MG63 (cell line): ENCODE results near the gene MMP1. TPM values are rescaled to one million over a fixed set of nuclear protein-coding genes. Genes with fewer than 3 reads are reported as not detected.

ENCODE experiments used
- DNase-seq: peaks from one replicate; pipeline ENCODE4 v3.0.0-alpha.2; 2020
- H3K27me3 ChIP-seq: fragments of 250-450 bp; sonication (Bioruptor Pico); 2 replicates; pipeline ENCODE4 v1.5.1; 2020; ENCODE audit warnings: mild to moderate bottlenecking, moderate library complexity
- H3K36me3 ChIP-seq: fragments of 250-450 bp; sonication (Bioruptor Pico); 2 replicates; pipeline ENCODE4 v1.5.1; 2020; ENCODE audit warnings: mild to moderate bottlenecking, moderate library complexity
- H3K4me3 ChIP-seq: fragments of 250-450 bp; sonication (Bioruptor Pico); 2 replicates; pipeline ENCODE4 v1.5.1; 2020; ENCODE audit warnings: mild to moderate bottlenecking, moderate library complexity
- H3K9me3 ChIP-seq: fragments of 250-450 bp; sonication (Bioruptor Pico); 2 replicates; pipeline ENCODE4 v1.5.1; 2020; ENCODE audit warnings: mild to moderate bottlenecking, moderate library complexity
- total RNA-seq: library from RNA; depleted of rRNA; stranded (reverse); fragments of >200 nt; shearing (Covaris generic); gene quantifications from 2 replicates; pipeline ENCODE4 v1.2.3, GENCODE V29; 2014; ENCODE audit warnings: low replicate concordance

Gene MMP1
- total RNA-seq, 1 experiment from 2014 or later: not detected

DNA sequence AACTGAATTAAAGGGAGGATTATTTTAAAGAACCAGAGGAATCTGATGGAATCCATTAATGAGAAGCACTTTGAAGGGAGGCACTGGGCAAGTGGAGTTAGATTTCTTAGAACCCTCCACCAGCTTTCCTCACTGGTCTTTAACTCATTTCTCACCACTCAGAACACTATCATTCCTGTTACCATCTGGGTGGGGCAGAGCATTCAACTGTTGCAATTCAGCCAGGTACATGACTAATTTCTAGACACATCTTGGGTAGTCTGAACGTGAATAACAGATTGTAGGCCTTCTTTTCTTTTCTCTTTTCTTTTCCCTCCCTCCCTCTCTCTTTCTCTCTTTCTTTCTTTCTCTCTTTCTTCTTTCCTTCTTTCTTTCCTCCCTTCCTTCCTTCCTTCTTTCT, 15.5 kb upstream of the MMP1 start:
- no peak overlapping the region for H3K4me3 ChIP-seq
- no peaks in the 10 kb centered on the region for H3K27me3 ChIP-seq
- no peak for DNase-seq
- peaks cover 4% of the 10 kb centered on the region; the same call in 1 of the 2 replicates for H3K9me3 ChIP-seq
- H3K36me3 ChIP-seq: no peaks in the 10 kb centered on the region

DNA sequence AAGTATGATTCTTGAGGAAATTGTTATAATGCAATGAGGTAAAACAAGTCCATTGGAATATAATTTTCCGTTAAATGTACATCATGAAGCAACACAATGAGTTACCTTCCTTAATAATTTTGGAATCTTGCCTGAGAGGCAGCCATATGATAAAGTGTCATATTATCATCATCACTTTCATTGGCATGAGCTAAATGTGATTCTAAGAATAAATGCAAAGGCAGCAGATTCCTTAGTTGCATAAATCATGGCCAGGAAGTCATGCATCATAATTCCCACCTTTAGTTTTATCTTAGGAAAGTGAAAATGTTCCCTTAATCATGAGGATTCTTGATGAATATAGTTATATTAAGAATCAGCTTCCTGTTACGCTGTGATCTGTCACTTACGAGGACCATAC, 14.2 kb upstream of the MMP1 start:
- Histone ChIP-seq H3K9me3 (peaks cover 4% of the 10 kb centered on the region; the same call in 1 of the 2 replicates), H3K4me3 (no peak overlapping the region), H3K36me3 (no peaks in the 10 kb centered on the region), H3K27me3 (no peaks in the 10 kb centered on the region)
- DNase-seq: no peak

DNA sequence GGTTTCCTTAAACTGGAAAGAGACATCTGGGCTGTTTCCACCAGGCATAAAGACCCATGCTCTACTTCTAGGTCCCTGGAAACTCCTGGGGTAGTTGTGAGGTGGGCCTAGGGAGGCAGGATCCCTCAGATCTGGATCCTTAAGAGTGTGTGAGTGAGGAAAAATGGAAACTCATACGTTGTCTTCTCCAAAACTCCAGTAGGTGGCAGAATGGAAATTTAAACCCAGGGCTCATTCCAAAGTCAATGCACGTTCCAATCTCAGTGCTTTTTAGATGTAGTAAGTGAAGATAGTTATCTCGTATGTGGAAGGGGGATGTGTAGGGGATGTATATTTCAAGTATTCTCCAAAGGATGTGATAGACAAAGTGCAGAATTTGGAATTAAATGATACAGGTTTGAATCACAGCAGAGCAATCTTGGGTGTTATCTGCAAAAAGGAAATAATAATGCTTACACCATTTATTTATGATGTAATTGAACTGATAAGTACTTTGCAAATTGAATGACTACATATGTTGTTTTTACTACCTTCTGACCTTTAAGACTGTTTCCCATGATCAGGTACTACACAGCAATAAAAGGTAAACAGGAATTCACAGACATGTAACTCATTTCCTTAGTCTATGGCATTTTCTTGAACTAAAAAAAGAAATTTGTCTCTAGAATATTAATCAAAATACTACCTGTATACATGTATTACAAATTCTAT, 13.1 kb upstream of the MMP1 start:
- Histone ChIP-seq H3K9me3 (no peaks in the 10 kb centered on the region), H3K4me3 (no peak overlapping the region), H3K27me3 (no peaks in the 10 kb centered on the region), H3K36me3 (no peaks in the 10 kb centered on the region)
- no peak for DNase-seq

DNA sequence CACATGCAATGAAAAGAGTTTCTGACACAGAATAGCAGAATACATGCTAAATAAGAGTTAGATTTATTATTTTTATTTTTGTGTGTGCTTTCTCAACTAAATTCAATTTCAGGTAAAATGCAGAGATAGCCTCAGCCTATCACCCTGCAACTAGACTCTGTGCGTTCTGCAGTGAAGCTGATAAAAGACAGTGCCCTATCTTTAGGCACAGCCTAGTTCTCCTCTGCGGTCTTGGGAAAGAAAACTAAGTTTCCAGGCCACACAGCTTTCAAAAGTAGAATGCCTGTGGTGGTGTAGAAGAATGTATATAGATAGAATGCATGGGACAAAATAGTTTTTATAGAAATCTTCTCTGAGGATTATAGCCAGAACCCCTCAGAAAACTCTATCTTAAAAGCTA, 12.0 kb upstream of the MMP1 start:
- Histone ChIP-seq H3K27me3 (no peaks in the 10 kb centered on the region), H3K36me3 (no peaks in the 10 kb centered on the region), H3K4me3 (no peak overlapping the region), H3K9me3 (no peaks in the 10 kb centered on the region)
- no peak for DNase-seq

DNA sequence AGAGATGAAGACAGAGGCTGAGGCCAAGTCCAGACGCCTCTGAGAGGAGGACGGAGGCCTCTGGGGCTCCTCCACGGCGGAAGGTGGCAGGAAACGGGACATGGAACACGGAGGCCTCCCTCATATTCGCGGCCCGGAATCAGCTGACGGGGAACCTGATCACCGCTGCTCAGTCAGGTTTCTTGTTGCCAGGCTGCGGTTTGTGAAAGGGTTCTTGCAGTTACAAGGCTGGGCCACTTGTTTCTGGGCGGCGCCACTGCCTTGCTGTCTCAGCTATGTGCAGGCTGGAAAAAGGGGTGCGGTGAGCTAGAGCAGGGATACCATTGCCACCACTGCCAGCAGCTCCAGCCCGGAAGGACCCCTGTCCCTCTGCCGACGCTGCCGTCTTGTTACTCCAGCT, 10.0 kb upstream of the MMP1 start:
- H3K4me3 ChIP-seq: no peak overlapping the region
- H3K27me3 ChIP-seq: no peaks in the 10 kb centered on the region
- DNase-seq: peak; percentile 28
- H3K9me3 ChIP-seq: no peaks in the 10 kb centered on the region
- H3K36me3 ChIP-seq: no peaks in the 10 kb centered on the region

DNA sequence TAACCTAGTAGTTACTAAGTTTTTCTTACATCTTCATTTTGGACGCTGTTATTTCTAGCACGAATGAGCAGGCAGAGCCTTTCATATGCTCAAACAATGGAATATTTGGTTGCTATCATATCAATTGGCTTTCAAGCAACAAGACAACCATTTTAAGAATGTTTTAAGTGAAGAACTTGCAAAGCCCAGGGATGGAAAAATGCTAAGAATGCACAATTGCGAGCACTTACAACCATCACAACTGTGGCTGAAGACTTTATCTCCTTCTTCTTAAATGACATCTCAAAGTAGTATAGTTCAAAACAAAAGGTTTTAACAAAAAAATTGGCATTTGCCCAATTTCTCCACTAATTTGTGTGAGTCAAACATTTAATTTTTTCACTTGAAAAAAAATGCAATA, 8.3 kb upstream of the MMP1 start:
- DNase-seq: no peak

DNA sequence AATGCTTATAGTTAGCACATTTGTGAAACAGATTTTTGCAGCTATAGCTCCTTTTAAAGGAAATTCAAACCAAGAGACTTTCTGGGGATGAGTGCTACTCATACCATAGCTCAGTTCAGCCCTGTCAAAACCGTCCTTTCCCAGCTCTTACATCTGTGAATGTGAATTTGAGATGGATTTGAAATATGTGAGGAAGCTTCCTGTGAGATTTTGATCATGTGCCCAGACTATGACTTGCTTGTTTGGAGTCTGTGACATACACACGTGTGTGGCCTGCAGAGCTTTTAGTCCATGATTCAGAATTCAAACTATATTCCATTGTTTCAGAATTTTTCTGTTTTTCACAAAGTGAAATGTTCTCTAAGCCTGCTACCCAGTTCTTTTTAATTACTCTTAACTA, 4.4 kb upstream of the MMP1 start:
- Histone ChIP-seq H3K27me3 (no peaks in the 10 kb centered on the region), H3K36me3 (no peaks in the 10 kb centered on the region), H3K4me3 (no peak overlapping the region), H3K9me3 (no peaks in the 10 kb centered on the region)
- peak; percentile 48 for DNase-seq

More for the DNA sequence above, 8.3 kb upstream of the MMP1 start:
- Histone ChIP-seq H3K9me3 (no peaks in the 10 kb centered on the region), H3K27me3 (no peaks in the 10 kb centered on the region), H3K4me3 (no peak overlapping the region), H3K36me3 (no peaks in the 10 kb centered on the region)

DNA sequence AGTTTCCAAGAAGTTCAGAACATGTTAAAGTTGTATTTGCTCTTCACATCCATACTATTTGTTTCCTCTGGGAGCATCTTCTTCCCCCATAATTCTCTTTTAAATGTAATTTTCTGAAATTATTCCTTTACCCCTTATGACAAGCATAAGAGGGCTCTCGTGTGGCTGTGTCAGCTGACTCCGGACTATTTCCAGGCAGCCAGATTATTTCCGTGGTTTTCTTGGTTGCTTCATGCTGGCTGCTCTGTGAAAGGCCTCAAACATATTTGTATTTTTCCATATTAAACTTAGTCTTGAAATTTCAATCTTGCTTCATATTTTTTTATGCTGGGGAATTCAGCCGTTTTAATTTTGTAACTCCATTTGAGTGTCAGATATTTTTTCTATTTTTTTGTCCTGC, 2.8 kb upstream of the MMP1 start:
- Histone ChIP-seq H3K27me3 (no peaks in the 10 kb centered on the region), H3K9me3 (no peaks in the 10 kb centered on the region)
- DNase-seq: no peak

DNA sequence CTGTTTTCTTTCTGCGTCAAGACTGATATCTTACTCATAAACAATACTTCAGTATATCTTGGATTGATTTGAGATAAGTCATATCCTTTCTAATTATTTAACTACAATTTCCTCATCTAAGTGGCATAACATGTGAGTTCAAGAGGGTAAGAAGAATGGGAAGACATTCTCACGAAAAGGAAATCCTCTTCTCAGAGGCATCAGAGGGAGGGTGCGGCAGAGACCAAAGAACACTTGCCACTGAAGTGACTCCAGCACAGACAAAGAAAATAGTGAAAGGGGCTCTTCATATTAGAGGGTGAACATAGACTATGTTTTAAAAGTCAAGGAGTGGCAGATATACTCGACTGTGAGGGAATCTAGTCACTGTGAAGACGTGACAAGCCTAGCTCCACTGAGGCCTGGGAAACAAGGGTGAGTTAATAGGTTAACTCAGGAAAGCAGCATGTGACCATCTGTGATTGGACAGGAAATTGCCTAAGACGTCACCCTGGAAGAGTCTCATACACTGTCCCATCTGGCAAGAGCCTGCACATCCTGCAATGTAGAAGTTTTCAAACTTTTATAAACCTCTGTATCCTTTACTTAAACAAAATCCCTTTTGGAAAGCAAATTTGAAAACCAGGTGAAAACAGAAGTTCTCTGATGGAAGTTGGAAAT, 1.9 kb upstream of the MMP1 start:
- no peak overlapping the region for H3K4me3 ChIP-seq
- no peaks in the 10 kb centered on the region for H3K27me3 ChIP-seq
- no peaks in the 10 kb centered on the region for H3K9me3 ChIP-seq
- no peak for DNase-seq
- H3K36me3 ChIP-seq: no peaks in the 10 kb centered on the region

More for the DNA sequence above, 2.8 kb upstream of the MMP1 start:
- Histone ChIP-seq H3K4me3 (no peak overlapping the region), H3K36me3 (no peaks in the 10 kb centered on the region)

DNA sequence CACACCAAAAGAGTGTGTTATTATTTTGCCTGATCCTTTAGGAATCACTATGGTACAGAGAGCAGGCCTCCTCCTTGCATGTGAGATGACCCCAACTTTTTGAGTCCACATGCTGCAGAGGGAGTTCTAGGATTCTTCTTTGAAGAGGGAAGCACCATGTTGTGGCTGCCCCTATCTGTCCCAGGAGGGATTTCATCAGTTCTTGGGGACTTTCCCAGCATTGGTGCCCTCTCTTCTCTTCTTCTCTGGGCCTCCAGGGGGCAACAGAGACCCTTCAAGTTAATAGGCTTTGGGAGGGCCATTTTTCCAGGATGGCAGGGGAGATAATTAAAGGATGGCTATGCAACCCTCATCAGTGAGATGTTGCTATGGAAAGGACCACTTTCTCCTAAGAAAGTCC, 3.6 kb downstream of the MMP1 start:
- Histone ChIP-seq H3K4me3 (no peak overlapping the region), H3K9me3 (no peaks in the 10 kb centered on the region), H3K27me3 (no peaks in the 10 kb centered on the region), H3K36me3 (no peaks in the 10 kb centered on the region)
- peak; percentile 10 for DNase-seq

DNA sequence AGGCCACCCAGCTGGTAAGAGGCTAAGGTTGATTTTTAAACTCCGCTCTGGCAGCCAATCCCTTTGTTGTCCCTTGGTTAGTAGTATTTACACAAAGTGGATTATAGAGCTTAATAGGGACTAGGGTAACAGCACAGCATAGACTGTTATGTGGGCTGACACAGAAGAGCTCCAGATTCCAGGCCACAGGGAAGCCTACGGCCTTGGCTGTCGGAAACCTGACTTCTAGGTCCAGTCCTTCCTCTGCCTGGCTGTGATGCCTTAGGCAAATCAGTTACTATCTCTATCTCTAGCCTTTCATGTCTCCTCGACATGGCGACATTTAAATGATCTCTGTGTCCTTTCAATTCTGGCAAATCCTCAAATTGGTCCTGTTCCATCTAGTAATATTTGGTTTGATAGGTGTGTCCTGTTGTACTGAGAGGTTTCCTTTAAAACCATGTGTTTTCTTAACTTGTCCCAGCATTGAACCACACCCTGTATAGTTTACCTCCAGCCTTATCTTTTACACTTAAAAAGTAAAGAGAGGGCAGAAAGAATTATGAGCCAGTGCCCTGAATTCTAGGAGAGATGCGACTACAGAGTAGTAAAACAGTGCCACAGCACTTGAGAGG, 4.2 kb downstream of the MMP1 start:
- Histone ChIP-seq H3K9me3 (no peaks in the 10 kb centered on the region), H3K27me3 (no peaks in the 10 kb centered on the region), H3K4me3 (no peak overlapping the region), H3K36me3 (no peaks in the 10 kb centered on the region)
- DNase-seq: no peak

DNA sequence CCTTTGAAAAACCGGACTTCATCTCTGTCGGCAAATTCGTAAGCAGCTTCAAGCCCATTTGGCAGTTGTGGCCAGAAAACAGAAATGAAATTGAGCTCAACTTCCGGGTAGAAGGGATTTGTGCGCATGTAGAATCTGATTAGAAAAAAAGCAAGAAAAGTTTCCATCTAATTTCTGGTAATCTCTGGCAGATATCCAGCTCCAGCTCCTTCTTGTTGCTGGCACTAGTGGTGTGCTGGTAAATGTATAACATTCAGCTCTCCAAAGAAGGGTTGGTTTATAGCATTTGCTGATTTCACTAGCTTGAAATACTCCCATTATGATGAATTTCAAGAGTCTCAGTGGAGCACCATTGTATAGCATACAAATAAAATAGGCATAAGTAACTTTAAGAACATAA, 5.4 kb downstream of the MMP1 start:
- Histone ChIP-seq H3K9me3 (no peaks in the 10 kb centered on the region), H3K27me3 (no peaks in the 10 kb centered on the region), H3K36me3 (no peaks in the 10 kb centered on the region), H3K4me3 (no peak overlapping the region)
- DNase-seq: no peak

DNA sequence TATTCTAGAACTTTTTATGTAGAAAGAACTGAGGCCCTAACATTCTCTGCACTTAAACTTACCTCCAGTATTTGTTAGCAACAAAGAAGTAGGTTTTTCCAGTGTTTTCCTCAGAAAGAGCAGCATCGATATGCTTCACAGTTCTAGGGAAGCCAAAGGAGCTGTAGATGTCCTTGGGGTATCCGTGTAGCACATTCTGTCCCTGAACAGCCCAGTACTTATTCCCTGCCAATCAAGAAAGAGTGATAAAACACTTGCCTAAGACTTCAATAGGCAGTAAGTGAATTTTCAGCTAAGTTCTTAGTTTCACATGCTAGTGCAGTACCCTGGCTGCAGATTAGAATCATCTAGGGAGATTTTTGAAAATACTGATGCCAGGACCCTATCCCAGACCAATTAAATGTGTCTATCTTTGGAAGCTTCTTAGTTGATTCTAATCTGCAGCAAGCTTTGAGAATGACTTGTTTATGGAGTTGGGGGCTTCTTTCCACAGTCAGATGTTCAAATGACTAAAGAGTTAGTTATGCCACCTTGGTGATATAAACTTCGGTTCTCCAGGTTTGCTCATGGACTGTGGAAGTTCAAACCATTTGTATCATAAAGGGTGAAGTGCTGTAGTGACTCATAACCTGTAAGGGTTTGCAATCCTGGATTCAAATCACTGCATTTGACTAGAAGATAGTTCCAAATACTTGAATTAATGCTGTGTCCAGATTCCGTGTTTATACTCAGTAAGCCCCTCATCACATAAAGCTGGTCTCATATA, 6.5 kb downstream of the MMP1 start:
- Histone ChIP-seq H3K27me3 (no peaks in the 10 kb centered on the region), H3K4me3 (no peak overlapping the region), H3K36me3 (no peaks in the 10 kb centered on the region), H3K9me3 (no peaks in the 10 kb centered on the region)
- no peak for DNase-seq

DNA sequence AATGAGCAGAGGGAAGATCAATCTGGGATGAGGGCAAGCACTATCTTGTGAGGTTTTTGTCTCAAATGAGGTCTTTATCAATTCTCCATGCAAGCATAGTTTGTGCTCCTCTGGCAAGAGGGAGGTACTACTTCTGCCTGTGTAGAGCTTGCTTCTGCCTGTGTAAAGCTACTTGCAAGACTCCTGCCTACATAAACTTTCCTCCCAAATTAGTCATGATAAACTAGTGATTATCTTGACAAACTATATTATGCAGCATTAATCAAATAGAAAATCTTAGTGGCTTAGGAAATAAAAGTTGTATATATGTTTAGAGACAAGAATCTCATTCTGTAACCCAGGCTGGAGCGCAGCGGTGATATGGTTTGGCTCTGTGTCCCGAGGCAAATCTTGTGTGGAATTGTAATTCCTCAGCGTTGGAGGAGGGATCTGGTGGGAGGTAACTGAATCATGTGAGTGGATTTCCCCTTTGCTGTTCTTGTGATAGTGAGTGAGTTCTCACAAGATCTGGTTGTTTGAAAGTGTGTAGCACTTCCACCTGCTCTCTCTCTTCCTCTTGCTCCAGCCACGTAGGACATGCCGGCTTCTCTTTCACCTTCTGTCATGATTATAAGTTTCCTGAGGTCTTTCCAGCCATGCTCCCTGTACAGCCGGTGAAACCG, 9.5 kb downstream of the MMP1 start:
- Histone ChIP-seq H3K4me3 (no peak overlapping the region), H3K36me3 (no peaks in the 10 kb centered on the region), H3K27me3 (no peaks in the 10 kb centered on the region), H3K9me3 (no peaks in the 10 kb centered on the region)
- no peak for DNase-seq

DNA sequence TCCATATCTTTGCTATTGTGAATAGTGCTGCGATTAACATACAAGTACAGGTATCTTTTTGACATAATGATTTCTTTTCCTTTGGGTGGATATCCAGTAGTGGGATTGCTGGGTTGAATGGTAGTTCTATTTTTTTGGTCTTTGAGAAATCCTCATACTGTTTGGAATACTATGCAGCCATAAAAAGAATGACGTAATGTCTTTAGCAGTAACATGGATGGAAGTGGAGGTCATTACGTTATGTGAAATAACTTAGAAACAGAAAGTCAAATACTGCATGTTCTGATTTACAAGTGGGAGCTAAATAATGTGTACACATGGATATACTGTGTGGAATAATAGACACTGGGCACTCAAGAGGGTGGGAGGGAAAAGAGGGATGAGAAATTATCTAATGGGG, 13.6 kb downstream of the MMP1 start:
- no peaks in the 10 kb centered on the region; the same call in 1 of the 2 replicates for H3K9me3 ChIP-seq
- DNase-seq: no peak
- no peaks in the 10 kb centered on the region; the same call in 1 of the 2 replicates for H3K27me3 ChIP-seq
- H3K36me3 ChIP-seq: no peaks in the 10 kb centered on the region
- no peak overlapping the region for H3K4me3 ChIP-seq

DNA sequence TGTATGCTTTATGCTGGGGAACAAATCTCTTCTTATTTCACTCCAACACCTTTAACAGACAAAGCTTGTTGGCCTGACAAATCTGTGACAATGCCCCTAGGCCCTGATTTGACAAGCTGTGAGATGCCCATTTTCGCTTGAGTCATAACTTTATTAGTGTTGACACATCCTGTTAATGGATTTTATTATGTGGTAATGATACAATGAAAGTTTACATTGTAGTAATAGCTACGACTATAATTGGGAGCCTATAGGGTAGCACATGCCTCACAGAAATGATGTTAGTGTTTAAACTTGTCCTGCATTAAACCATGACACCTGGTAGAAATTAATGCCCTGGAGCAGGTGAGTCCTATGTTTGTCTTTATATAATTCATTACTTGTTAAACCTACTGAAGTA, 14.2 kb downstream of the MMP1 start:
- DNase-seq: no peak
- Histone ChIP-seq H3K36me3 (no peaks in the 10 kb centered on the region), H3K9me3 (no peaks in the 10 kb centered on the region; the same call in 1 of the 2 replicates), H3K4me3 (no peak overlapping the region), H3K27me3 (no peaks in the 10 kb centered on the region; the same call in 1 of the 2 replicates)

DNA sequence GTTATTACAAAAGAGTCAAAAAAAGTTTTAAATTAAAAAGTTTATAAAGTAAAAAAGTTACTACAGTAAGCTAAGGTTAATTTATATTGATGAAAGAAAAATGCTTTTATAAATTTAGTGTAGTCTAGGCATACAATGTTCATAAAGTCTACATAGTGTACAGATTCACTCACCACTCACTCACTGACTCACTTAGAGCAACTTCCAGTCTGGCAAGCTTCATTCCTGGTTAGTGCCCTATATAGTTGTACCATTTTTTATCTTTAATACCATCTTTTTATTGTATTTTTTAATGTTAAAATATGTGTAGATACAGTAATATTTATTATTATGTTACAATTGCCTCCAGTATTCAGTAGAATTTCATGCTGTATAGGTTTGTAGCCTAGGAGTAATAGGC, 14.9 kb downstream of the MMP1 start:
- Histone ChIP-seq H3K36me3 (no peaks in the 10 kb centered on the region), H3K27me3 (no peaks in the 10 kb centered on the region; the same call in 1 of the 2 replicates), H3K4me3 (no peak overlapping the region), H3K9me3 (no peaks in the 10 kb centered on the region; the same call in 1 of the 2 replicates)
- no peak for DNase-seq
